HG02759 (cell line): Measurements from ENCODE around the gene GALNT9.
"Not testable (repeated sequence)": the region's sequence is repeated elsewhere in the genome, so short reads cannot be mapped to it uniquely, and the experiment has no call there.

ENCODE experiments used
- ATAC-seq: cut with Tn5 transposase; IDR thresholded peaks from one replicate; pipeline ENCODE4 v1.9.1; 2021; ENCODE audit warnings: mild to moderate bottlenecking, moderate library complexity; ENCODE audit not compliant: unreplicated experiment

The GALNT9 gene

DNA sequence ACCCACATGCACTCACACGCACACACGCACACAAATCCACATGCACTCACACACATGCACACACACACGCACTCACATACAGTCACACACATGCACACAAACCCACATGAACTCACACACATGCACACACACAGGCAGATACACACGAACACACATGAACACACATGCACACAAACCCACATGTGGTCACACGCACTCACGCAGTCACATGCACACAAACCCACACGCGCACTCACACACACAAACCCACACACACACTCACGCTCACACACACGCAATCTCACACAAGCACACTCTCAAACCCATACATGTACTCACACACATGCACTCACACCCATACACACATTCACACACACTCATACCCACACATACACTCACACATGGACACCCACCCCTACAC, 61.5 kb downstream of the GALNT9 start:
- ATAC-seq, result no peak

DNA sequence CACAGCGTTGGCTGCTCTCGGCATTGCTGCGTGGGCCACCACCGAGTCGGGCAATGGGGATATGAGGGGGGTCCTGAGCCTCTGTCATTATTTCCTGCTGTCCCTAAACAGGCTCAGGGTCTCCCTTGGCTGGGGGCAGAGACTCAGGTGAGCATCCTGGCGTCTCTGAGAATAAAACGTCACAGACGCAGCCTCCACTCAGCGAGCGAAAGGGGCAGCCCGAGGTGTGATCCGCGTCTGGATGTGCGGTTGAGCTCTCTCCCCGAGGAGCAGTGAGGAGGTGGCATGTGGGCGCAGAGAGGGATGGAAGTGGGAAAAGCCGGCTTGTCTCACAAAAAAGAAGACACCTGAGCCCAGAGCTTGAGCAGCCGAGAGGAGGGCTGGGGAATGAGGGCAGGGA, 62.6 kb downstream of the GALNT9 start:
- no peak for ATAC-seq

DNA sequence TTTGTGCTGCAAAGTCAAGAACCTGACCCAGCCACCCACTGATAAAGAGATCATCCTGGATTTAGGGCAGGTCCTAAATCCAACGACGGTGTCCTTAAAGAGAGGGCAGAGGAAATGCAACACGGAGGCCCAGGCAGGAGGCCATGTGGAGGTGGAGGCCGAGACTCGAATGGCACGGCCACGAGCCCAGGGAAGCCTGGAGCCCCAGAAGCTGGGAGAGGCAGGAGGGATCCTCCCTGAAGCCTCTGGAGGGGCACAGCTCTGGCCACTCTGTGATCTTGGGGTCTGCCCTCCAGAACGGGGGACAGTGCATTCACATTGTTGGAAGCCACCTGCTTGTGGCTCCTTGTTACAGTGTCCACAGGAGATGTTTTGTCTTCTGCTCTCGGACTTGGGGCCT, 63.0 kb downstream of the GALNT9 start:
- ATAC-seq, result no peak

DNA sequence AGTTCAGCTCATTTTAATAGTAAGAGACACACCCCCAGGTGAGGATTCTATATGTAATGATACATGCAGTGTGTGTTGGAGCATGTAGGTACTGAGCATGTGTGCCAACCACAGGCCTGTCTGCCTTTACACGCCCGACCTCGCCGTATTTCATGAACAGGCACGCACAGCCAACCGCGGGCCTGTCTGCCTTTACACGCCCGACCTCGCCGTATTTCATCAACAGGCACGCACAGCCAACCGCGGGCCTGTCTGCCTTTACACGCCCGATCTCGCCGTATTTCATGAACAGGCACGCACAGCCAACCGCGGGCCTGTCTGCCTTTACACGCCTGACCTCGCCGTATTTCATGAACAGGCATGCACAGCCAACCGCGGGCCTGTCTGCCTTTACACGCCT, 63.6 kb downstream of the GALNT9 start:
- not testable (repeated sequence) for ATAC-seq

DNA sequence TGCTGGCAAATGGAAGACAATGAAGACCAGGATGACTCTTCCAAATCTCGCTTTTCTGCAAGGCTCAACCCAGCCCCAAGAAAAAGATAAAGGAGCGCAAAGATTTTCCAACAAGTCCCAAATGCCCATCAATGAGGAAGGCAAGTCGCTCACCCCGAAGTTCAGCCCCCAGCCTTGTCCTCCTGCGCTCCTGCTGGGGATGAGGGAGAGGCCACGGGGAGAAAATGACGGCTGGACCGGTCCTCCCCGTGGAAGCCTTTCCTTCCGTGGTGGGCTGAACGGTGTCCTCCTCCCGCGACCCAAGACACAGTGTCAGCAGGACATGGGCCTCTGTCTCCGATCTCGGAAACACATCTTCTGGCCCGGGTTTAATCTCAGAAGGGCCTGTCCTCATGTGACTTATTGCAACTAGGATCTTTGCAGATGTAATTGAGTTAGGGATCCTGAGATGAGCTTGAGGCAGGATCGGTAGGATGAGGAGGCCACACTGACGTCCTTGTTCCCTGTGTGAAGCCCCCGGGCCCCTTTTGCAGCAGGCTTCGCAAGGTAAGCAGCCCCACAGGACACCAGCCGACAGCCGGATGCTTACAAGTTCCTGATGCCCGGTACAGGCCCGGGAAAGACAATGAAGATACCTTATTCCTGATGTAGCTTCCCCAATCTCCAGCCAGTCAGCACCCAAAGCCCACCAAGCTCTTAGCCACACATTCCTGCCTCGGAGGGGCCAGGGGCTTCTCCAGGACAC, 64.2 kb downstream of the GALNT9 start:
- ATAC-seq, result no peak

DNA sequence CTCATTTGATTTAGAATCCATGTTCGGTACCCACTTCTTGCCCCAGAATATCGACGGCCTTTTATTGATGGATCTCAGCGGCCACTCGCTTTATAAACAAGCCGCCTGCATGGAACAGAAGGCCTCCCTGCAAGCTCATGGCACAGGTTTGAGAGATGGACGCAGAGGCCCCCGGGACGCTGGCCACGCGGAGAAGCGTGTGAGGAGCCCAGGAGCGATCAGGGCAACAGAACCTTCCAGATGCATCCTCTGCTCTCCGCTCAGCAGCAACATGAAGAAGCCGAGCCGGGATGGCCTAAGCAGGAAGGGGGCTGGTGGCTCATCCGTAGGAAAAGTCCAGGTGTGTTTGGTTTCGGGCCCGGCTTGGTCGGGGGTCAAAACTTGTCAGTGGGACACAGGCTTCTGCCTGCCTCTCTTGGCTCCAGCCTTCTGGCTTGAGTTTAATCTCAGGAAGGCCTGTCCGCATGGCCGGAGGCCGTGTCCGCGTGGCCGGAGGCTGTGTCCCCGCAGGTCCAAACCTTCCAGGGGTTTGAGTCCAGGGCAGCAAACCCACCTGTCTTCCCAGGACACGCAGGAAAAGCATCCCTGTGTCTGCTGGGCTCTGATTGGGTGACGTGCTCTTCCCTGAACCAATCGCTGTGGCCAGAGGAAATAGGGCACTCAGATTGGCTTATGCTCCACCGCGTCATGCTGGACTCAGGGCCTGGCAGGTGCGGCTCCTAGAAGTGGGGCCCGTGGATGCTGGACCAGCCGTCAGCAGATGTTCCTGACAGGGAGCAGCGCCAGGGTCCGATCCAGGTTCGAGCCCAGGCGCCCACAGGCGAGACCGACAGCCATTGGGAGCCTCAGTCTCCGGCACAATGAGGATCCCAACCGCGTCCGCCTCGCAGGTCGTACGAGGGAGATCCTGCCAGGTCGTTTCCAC, 65.0 kb downstream of the GALNT9 start:
- no peak for ATAC-seq

DNA sequence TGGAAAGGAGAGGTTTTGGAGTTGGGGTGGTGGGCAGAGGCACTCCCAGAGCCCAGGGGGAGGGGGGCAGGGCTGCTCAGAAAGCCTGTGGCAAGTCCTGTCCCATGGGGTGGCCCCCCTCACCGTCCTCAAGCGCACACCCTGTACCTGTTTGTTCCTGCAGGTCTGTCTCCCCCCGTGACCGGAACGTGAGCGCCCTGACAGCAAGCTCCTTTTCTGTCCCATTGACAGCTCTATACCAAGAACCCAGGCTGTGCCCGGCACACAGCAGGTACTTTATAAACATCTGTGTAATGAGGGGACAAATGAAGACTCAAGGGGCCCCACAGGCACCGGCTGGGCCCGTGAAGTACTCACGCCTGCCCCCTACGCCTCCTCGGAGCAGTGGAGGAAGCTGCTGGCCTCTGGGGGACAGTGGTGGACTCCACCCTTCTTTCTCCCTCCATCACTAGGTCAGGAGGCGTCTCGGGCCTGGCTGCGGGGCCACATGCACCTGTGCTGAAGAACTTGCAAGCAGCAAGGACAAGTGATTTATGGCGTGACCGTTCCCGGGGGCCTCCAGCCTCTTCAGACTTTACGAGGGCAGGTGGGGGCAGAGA, 65.8 kb downstream of the GALNT9 start:
- no peak for ATAC-seq

DNA sequence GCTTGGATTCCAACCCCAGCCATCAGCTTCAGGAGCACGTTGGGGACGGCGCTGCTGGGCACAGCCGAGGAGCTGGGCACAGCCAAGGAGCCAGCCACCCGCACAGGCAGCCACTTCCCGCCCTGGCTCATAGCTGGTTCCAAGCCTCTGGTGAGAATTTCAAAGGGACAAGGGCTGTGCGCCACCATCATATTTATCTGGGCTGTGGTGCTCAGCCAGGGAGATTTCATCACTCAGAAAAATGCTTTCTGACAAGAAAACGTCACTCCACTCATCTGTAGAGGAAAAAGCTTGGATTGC, 66.4 kb downstream of the GALNT9 start:
- ATAC-seq, result no peak

DNA sequence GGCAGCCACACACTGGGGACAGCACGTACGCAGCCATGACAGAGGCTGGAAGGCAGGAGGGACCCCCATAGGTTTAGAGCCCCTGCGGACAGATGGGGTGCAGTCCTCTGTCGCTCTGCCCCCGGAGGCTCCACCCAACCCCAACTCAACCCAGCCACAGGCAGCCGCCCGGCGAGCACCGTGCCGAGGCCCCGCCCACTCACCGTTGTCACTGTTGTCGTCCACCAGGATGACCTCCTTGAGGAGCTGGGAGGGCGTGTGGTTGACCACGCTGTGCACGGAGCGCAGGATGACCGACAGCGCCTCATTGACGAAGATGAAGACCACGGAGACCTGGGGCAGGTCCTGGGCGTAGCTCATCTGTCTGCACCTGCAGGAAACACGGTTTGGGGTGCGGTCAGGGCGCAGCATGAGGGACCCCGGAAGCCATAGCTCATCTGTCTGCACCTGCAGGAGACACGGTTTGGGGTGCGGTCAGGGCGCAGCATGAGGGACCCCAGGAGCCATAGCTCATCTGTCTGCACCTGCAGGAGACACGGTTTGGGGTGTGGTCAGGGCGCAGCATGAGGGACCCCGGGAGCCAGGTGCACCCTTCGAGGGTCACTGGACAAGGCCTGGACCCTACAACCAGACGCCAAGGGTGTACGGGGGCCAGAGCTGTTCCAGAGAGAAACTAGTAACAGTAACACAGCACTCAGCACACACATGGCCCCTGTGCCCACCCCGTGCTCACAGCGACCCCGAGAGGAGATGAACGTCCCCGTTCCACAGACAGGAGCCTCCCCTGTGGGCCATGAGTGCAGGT, 66.9 kb downstream of the GALNT9 start:
- ATAC-seq, result no peak

DNA sequence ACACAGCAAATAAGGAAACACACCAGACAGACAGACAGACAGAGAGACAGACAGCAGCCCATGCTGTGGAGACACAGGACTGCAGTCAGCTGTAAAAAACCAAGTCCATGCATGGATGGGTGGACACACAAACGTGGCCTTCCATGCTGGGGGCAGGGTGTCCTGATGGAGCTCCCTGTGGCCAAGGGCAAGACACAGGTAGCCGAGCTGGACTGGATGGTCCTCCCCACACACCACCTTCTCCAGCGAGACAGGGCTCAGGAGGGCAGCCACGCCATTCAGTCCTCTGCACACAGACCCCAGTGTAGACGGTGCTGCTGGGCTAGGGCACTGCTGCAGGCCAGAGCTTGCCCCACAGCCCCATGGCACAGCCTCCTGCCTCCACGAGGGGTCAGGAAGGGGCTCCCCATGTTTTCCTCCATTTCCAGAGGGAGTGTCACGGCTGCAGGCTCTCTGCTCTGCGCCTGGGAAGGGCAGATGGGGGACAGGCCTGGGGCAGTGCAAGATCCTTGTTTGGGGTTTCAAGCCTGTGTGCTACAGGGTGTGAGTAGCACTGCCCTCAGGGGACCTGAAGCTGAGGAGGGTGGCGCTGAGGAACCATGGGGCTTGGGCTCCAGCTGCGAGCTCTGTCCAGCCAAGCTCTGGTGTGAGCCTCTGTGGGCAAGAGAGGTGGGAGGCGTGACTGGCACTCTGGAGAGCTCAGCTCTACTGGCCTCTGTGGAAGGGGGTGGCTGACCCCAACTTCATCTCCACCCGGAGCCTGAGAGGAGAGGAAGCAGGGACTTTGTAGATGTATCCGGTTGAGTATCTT, 67.9 kb downstream of the GALNT9 start:
- no peak for ATAC-seq

DNA sequence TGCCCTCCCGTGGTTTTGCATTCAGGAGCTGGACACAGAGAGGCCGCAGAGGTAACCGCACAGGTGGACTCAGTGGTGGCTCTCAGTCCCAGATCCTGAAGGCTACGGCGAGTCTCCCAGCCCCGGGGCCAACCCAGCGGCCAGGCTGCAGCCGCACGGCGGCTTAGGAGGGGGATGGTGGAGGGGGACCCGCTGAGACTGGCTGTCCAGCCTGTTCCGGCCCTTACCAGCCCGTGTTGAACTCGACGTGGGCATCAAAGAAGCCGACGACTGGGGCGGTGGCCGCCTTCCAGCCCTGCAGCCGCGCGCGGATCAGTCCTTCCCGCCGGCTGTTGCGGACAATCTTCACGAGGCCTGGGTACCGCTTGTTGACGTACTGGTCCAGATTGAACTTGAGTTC, 68.7 kb downstream of the GALNT9 start:
- ATAC-seq, result no peak

DNA sequence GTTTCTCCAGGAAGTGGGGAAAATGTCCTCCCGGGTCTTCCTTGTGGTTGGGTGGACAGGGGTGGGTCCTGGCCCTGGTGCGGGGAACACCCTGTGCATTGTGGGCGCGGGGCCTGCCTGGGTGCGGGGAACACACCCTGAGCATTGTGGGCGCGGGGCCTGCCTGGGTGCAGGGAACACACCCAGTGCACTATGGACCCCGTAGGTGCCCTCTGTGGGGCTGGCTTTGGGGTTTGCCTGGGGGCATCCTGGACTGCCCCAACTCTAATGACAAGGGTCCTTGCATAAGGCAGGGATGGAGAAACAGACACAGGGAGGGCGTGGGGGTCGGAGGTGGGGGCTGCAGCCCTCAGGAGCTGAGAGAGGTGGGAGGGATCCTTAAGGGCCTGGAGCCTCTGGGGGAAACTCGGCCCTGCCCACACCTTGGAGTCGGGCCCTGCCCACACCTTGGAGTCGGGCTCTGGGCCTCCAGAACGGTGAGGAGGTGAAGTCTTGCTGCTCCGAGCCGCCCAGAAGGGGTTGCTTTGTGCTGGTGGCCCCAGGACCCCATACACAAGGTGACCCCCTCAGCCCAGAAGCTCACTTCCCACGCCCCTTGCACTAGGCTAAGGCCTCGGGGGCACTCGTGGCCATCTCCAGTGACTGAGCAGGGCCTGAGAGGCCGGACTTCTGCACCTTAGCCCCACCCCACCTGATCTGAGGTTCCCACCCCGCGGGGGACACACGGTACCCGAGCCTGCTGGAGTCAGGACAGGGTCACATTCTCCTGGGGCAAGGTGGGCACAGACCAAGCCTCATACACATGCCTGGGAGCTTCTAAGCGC, 69.3 kb downstream of the GALNT9 start:
- no peak for ATAC-seq

DNA sequence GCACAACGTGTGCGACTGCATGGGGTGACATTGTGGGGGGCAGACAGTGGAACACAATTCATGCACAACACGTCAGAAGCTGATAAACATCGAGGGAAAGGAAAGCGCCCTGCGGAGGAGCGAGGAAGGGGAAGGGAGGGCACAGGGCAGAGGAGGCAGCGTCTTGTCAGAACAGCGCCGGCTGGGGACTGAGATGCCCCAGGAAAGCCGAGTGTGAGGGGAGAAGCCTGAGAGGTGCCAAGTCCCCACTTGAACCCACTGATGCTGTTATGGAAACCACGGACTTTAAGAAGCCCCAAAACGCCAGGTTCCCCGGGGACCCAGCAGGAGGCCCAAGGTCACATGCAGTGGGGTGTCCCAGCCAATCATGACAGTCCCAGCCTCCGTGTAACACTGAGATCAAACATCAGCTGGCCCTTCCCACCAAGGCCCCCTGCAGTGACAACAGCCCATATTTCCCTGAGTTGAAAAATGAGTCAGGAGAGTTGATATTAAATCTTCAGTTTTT, 70.0 kb downstream of the GALNT9 start:
- ATAC-seq, result no peak

DNA sequence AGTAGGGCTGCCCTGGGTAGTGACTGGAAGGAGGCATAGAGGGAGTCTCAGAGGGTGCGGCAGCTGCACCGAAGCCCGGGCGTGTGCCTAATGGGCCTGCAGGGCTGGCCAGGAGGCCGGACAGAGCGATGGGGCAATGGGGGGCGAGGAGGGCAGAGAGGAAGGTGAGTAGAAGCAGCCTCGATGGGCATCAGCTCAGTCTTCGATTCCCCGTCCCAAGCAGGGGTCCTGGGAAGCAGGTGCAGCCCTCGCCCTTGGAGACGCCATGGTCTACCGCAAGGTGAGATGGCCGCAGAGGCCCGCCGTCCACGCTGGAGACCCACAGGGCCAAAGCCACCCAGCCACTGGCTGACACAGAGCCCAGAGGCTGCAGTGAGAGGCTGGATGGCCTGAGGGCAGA, 70.8 kb downstream of the GALNT9 start:
- ATAC-seq, result no peak

DNA sequence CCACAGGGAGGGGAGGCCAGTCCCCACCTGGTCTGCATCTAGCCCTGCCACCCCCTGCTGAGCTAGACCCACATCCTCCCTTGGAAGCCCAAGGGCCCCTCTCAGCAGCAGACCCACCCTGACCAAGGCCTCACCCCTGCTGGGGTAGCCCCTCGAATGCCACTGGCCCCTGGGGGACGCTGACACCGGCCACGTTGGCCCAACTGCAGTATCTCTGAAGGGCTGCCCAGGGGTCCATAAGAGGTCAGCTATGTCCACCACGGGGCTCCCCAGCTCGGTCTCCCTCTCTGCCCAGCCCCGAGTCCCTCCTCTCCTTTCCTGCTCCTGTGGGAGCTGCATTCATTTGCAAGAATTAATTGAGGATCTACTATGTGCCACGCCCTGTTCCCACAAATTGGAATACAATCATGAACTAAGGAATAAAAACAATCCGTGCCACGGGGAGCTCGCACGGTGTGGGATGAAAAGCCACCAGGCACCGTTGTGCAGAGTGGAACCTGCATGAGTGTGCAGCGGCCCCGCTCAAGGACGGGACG, 71.4 kb downstream of the GALNT9 start:
- ATAC-seq, result no peak

DNA sequence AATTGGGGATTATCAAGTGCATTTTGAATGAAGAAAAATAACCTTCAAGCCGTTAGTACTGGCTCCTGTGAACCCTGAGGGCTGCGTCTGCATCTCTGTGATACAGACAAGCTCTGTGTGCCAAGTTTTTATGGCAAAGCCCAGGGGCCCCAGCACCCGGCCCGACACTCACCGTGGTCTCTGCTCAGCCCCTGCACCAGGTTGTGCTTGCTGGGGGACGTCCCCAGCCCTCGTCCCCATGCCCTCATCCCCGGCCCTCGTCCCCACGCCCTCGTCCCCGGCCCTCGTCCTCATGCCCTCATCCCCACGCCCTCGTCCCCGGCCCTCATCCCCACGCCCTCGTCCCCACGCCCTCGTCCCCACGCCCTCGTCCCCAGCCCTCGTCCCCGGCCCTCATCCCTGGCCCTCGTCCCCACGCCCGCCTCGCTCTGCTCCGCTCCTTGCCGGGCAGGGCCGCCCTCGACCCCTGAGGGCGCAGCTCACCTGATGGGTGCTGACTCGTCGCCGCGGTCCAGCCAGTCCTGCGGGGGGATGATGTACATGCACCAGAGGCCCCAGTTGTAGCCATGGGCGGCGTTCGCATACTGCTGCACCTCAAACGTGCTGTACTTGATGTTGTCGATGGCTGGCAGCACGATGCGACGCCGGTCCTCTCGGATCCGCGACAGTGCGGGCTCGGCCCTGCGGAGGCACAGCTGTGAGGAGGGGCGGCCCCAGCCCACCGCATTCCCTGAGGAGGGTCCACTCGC, 72.0 kb downstream of the GALNT9 start:
- no peak for ATAC-seq

DNA sequence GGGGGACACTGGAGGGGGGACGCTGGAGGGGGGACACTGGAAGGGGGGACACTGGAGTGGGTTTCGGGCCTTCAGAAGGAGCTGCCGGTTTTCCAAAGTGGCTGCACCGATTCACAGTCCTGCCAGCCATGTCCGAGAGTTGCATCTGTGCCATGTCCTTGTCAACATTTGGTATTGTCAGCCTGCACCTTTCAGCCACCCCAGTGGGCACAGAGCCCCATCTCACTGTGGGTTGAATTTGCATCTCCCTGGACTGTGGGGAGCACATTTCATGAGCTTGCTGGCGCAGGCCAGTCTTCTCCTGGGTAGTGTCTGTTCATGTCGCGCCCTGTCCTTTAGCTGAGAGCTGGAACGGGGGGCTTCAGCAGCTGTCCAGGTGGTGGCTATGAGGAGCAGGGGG, 72.7 kb downstream of the GALNT9 start:
- ATAC-seq, result no peak

DNA sequence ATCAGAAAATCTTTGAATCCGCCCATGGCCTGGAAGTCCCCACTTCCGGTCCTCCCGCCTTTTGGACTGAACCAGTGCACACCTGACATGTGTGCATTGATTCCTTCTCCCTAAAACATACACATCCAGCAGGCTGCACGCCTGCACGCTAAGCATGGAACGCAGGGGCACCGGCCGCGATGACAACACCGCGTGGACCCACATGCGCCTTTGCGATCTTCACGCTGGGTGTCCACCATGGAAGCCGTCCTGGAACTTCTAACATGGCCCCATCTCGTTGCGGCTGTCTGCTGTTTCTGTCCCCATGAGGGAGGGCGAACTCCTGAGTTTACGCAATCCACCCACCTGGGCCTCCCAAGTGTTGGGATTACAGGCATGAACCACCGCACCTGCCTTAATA, 73.7 kb downstream of the GALNT9 start:
- no peak for ATAC-seq
